DND-41 (cell line): ENCODE results near the gene MARCHF10.
"Not testable (repeated sequence)": the region's sequence is repeated elsewhere in the genome, so short reads cannot be mapped to it uniquely, and the experiment has no call there.

Source experiments
- ATAC-seq: fragments of 200-7000 bp; cut with Tn5 transposase; 3 replicates; pipeline ENCODE4 v1.9.1; 2021; ENCODE audit warnings: low read depth; ENCODE audit not compliant: insufficient read depth
- DNase-seq: peaks from one replicate; pipeline ENCODE4 v3.0.0-alpha.2; 2020
- H2AFZ ChIP-seq: 2 replicates; pipeline ENCODE4 v1.6.0; 2012; ENCODE audit warnings: low read depth, low read length
- H3K27ac ChIP-seq: 2 replicates; pipeline ENCODE4 v1.5.1; 2012; ENCODE audit warnings: low read length, inconsistent platforms
- H3K27me3 ChIP-seq: fragments of 200-600 bp; sonication (generic); 2 replicates; pipeline ENCODE4 v1.6.0; 2012; ENCODE audit warnings: low read length, mild to moderate bottlenecking, inconsistent platforms; ENCODE audit not compliant: insufficient read depth, poor library complexity
- H3K36me3 ChIP-seq: 2 replicates; pipeline ENCODE4 v1.5.1; 2012; ENCODE audit warnings: low read length, inconsistent platforms; ENCODE audit not compliant: insufficient read depth
- H3K4me1 ChIP-seq: 2 replicates; pipeline ENCODE4 v1.5.1; 2012; ENCODE audit warnings: mild to moderate bottlenecking, low read length; ENCODE audit not compliant: insufficient read depth
- H3K4me2 ChIP-seq: 2 replicates; pipeline ENCODE4 v1.6.0; 2012; ENCODE audit warnings: mild to moderate bottlenecking, moderate library complexity, low read length, inconsistent platforms; ENCODE audit not compliant: insufficient read depth
- H3K4me3 ChIP-seq, 2 experiments: fragments of 200-600 bp in 1 of 2; shearing (Covaris generic) in 1 of 2; 2 replicates each; pipeline ENCODE4 v1.5.1; 2012 to 2016; ENCODE audit warnings: inconsistent platforms in 2 of 2, low read length in 2 of 2, mild to moderate bottlenecking in 2 of 2, low read depth in 1 of 2, moderate library complexity in 1 of 2
- H3K79me2 ChIP-seq: 2 replicates; pipeline ENCODE4 v1.6.0; 2012; ENCODE audit warnings: low read length, inconsistent platforms; ENCODE audit not compliant: insufficient read depth
- H3K9ac ChIP-seq: 2 replicates; pipeline ENCODE4 v1.6.0; 2012; ENCODE audit warnings: low read depth, mild to moderate bottlenecking, inconsistent platforms, low read length, moderate library complexity
- H3K9me3 ChIP-seq: 2 replicates; pipeline ENCODE4 v1.5.1; 2012; ENCODE audit warnings: low read length, moderate library complexity, mild to moderate bottlenecking, inconsistent platforms; ENCODE audit not compliant: insufficient read depth, severe bottlenecking
- H4K20me1 ChIP-seq: 2 replicates; pipeline ENCODE4 v1.6.0; 2012; ENCODE audit warnings: low read length; ENCODE audit not compliant: insufficient read depth
- EZH2 ChIP-seq: IDR thresholded peaks from 3 replicates; pipeline ENCODE4 v1.6.1; 2012; ENCODE audit warnings: borderline replicate concordance, low read depth, mild to moderate bottlenecking, moderate library complexity, low read length, inconsistent platforms; ENCODE audit not compliant: severe bottlenecking
- TF ChIP-seq, protein P1 (sequence below): IDR thresholded peaks from 2 replicates; pipeline ENCODE4 v1.5.1; 2012; ENCODE audit warnings: borderline replicate concordance, low read length, moderate library complexity, mild to moderate bottlenecking; ENCODE audit not compliant: poor library complexity, severe bottlenecking; ENCODE audit errors: extremely low read depth

MARCHF10 gene

DNA sequence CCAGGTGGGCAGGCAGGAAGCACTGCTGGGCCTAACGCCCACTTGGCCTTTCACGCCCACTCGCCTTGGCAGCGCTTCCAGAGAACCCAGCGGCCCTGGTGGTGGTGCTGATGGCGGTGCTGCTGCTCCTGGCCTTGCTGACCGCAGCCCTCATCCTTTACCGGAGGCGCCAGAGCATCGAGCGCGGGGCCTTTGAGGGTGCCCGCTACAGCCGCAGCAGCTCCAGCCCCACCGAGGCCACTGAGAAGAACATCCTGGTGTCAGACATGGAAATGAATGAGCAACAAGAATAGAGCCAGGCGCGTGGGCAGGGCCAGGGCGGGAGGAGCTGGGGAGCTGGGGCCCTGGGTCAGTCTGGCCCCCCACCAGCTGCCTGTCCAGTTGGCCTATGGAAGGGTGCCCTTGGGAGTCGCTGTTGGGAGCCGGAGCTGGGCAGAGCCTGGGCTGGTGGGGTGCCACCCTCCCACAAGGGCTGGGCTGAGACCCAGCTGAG is 115.9 kb downstream of the MARCHF10 start:
- ATAC-seq: no peak
- Histone ChIP-seq H3K4me3 (no peak overlapping the region), H3K9me3 (no peaks in the 10 kb centered on the region), H2AFZ (no peak overlapping the region), H3K36me3 (peaks cover 5% of the 10 kb centered on the region; the same call in 1 of the 2 replicates), H3K79me2 (no peaks in the 10 kb centered on the region), H3K4me1 (no peaks in the 10 kb centered on the region), H3K27ac (no peak overlapping the region), H3K9ac (no peak overlapping the region), H3K27me3 (no peaks in the 10 kb centered on the region), H4K20me1 (no peaks in the 10 kb centered on the region; the same call in 1 of the 2 replicates), H3K4me2 (no peak overlapping the region)
- TF ChIP-seq EZH2: no peak
- TF ChIP-seq, protein P1, sequence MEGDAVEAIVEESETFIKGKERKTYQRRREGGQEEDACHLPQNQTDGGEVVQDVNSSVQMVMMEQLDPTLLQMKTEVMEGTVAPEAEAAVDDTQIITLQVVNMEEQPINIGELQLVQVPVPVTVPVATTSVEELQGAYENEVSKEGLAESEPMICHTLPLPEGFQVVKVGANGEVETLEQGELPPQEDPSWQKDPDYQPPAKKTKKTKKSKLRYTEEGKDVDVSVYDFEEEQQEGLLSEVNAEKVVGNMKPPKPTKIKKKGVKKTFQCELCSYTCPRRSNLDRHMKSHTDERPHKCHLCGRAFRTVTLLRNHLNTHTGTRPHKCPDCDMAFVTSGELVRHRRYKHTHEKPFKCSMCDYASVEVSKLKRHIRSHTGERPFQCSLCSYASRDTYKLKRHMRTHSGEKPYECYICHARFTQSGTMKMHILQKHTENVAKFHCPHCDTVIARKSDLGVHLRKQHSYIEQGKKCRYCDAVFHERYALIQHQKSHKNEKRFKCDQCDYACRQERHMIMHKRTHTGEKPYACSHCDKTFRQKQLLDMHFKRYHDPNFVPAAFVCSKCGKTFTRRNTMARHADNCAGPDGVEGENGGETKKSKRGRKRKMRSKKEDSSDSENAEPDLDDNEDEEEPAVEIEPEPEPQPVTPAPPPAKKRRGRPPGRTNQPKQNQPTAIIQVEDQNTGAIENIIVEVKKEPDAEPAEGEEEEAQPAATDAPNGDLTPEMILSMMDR: no peak
- DNase-seq: no peak

DNA sequence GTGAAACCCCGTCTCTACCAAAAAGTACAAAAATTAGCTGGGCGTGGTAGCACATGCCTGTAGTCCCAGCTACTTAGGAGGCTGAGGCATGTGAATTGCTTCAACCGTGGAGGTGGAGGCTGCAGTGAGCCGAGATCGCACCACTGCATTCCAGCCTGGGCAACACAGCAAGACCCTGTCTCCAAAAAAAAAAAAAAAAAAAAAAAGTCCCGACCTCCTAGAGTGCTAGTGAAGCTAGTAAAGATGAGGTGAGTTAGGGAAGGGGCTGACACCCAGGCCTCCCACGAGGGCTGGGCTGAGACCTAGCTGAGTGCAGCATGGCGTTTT is 116.6 kb downstream of the MARCHF10 start:
- not testable (repeated sequence) for H3K27me3 ChIP-seq, H2AFZ ChIP-seq, DNase-seq, H3K9ac ChIP-seq, H3K9me3 ChIP-seq, H3K79me2 ChIP-seq, H3K4me1 ChIP-seq, H4K20me1 ChIP-seq, H3K27ac ChIP-seq, ATAC-seq, H3K4me3 ChIP-seq, H3K36me3 ChIP-seq, H3K4me2 ChIP-seq

DNA sequence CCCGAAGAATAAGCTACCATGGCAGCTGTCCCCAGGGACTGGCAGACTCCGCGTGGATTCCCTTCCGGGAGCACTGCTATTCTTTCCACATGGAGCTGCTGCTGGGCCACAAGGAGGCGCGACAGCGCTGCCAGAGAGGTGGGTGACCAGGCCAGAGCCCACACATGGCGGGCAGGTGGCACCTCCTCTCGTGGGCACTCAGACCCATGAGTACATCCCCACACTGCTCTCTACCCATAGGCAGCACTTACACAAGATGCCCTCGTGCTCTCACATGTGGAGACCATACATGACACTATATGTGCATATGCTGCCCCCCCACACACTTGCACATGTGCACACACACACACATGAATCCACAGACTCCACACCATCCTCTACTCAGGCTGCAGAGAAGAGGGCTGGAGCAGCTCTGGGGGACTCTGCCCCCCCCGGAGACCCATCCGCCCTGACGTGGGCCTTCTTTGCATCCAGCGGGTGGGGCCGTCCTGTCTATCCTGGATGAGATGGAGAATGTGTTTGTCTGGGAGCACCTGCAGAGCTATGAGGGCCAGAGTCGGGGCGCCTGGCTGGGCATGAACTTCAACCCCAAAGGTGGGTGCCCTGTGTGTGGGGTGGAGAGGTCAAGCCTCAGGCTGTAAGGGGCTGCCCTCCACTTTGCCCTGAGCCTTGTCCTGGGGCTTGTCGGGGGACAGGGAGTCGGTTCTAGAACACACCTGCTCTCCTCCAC is 117.8 kb downstream of the MARCHF10 start:
- H4K20me1 ChIP-seq: no peaks in the 10 kb centered on the region; the same call in 1 of the 2 replicates
- H3K27ac ChIP-seq: no peak overlapping the region
- no peaks in the 10 kb centered on the region for H3K9me3 ChIP-seq
- H3K4me3 ChIP-seq: no peak overlapping the region
- no peak for ATAC-seq
- peaks cover 5% of the 10 kb centered on the region; the same call in 1 of the 2 replicates for H3K36me3 ChIP-seq
- no peak overlapping the region for H3K4me2 ChIP-seq
- TF ChIP-seq EZH2: no peak
- TF ChIP-seq, protein P1: no peak
- no peaks in the 10 kb centered on the region for H3K79me2 ChIP-seq
- no peak overlapping the region for H2AFZ ChIP-seq
- H3K27me3 ChIP-seq: no peaks in the 10 kb centered on the region
- no peaks in the 10 kb centered on the region for H3K4me1 ChIP-seq
- DNase-seq: no peak
- H3K9ac ChIP-seq: no peak overlapping the region

DNA sequence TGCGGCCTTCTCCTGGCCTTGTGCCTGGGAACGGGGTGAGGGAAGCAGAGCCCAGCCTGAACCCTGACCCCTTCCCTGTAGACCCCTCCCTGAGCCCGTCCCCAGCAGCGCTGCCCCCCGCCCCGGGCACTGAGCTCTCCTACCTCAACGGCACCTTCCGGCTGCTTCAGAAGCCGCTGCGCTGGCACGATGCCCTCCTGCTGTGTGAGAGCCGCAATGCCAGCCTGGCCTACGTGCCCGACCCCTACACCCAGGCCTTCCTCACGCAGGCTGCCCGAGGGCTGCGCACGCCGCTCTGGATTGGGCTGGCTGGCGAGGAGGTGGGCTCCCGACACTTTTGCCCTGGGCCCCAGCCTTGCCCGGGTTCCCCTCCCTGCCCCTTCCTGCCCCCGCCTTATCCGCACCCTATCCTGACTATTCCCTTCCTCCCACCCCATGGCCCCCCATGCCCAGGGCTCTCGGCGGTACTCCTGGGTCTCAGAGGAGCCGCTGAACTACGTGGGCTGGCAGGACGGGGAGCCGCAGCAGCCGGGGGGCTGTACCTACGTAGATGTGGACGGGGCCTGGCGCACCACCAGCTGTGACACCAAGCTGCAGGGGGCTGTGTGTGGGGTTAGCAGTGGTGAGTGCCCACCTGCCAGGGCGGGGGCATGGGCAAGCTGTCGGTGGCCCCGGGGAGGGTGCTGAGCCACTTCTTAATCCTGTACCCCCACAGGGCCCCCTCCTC is 118.5 kb downstream of the MARCHF10 start:
- no peaks in the 10 kb centered on the region for H3K4me1 ChIP-seq
- H3K27me3 ChIP-seq: no peaks in the 10 kb centered on the region
- DNase-seq (no peak), ATAC-seq (no peak)
- H2AFZ ChIP-seq: no peak overlapping the region
- no peak overlapping the region for H3K4me3 ChIP-seq
- no peak overlapping the region for H3K4me2 ChIP-seq
- no peak overlapping the region for H3K27ac ChIP-seq
- no peaks in the 10 kb centered on the region; the same call in 1 of the 2 replicates for H4K20me1 ChIP-seq
- peaks cover 5% of the 10 kb centered on the region; the same call in 1 of the 2 replicates for H3K36me3 ChIP-seq
- H3K9ac ChIP-seq: no peak overlapping the region
- no peaks in the 10 kb centered on the region for H3K79me2 ChIP-seq
- H3K9me3 ChIP-seq: no peaks in the 10 kb centered on the region
- TF ChIP-seq, protein P1: no peak
- no peak for TF ChIP-seq EZH2
